Measurements from ENCODE around the gene BEND5. TPM values are rescaled to one million over a fixed set of nuclear protein-coding genes. Genes with fewer than 3 reads are reported as not detected.
A peak's percentile ranks its signal among the peaks of the same experiment; 100 is the strongest.

The BEND5 gene
- polyA plus RNA-seq, 6 donors from 2014 or later: 38.1 to 62.9 (median 48.8) TPM

- Mint-ChIP-seq H3K36me3 (no peaks in the 10 kb centered on the region), H3K4me1 (peaks cover 57 to 68% (median 63%) of the 10 kb centered on the region in 3 donors), H3K4me3 (peak overlapping the region; percentile 18 to 74 (median 52)), H3K27ac (peak overlapping the region; percentile 84 to 98 (median 94)), H3K9me3 (peaks cover 0 to 5% (median 0%) of the 10 kb centered on the region in 7 donors), H3K27me3 (no peaks in the 10 kb centered on the region)
- DNase-seq (no peak), ATAC-seq (ENCODE audit: low read depth in 2 of 2) (no peak)
Observed at GRCh38 chr1:48789903-48790302, 13.2 kb upstream of the BEND5 start.

GRCh38 chr1:48785869-48786268 lies 9.2 kb upstream of the BEND5 start:
- no peak for DNase-seq
- Mint-ChIP-seq H3K27me3 (no peaks in the 10 kb centered on the region), H3K36me3 (no peaks in the 10 kb centered on the region), H3K27ac (peak overlapping the region in 1 of 6 donors; percentile 71), H3K4me1 (peaks cover 23 to 29% (median 24%) of the 10 kb centered on the region in 3 donors), H3K4me3 (no peak overlapping the region), H3K9me3 (no peaks in the 10 kb centered on the region)
- no peak for ATAC-seq (ENCODE audit: low read depth in 2 of 2)

GRCh38 chr1:48784301-48784700 lies 7.6 kb upstream of the BEND5 start:
- no peaks in the 10 kb centered on the region for H3K9me3 Mint-ChIP-seq
- ATAC-seq (ENCODE audit: low read depth in 2 of 2) (no peak), DNase-seq (no peak)
- no peak overlapping the region for H3K4me3 Mint-ChIP-seq
- no peak overlapping the region for H3K27ac Mint-ChIP-seq
- peaks cover 11 to 13% (median 12%) of the 10 kb centered on the region in 3 donors for H3K4me1 Mint-ChIP-seq
- H3K27me3 Mint-ChIP-seq: no peaks in the 10 kb centered on the region
- H3K36me3 Mint-ChIP-seq: no peaks in the 10 kb centered on the region

- Mint-ChIP-seq H3K27me3 (no peaks in the 10 kb centered on the region), H3K4me3 (peak overlapping the region; percentile 93 to 99 (median 96)), H3K27ac (peak overlapping the region; percentile 86 to 97 (median 94)), H3K4me1 (peaks cover 54 to 63% (median 55%) of the 10 kb centered on the region in 3 donors), H3K9me3 (no peaks in the 10 kb centered on the region), H3K36me3 (peaks cover 5 to 17% of the 10 kb centered on the region in 2 donors)
- DNase-seq (no peak), ATAC-seq (ENCODE audit: low read depth in 2 of 2) (peak in 1 of 2 donors; percentile 3)
Observed at GRCh38 chr1:48777219-48777895, 666 bp upstream of the BEND5 start.

GRCh38 chr1:48775831-48776392 lies 779 bp downstream of the BEND5 start:
- H3K36me3 Mint-ChIP-seq: peaks cover 12 to 25% of the 10 kb centered on the region in 2 donors
- ATAC-seq (ENCODE audit: low read depth in 2 of 2): no peak
- H3K27ac Mint-ChIP-seq: peak overlapping the region; percentile 91 to 99 (median 96)
- H3K27me3 Mint-ChIP-seq: no peaks in the 10 kb centered on the region
- no peaks in the 10 kb centered on the region for H3K9me3 Mint-ChIP-seq
- H3K4me3 Mint-ChIP-seq: peak overlapping the region; percentile 96 to 99 (median 96)
- no peak for DNase-seq
- peaks cover 61 to 78% (median 66%) of the 10 kb centered on the region in 3 donors for H3K4me1 Mint-ChIP-seq

GRCh38 chr1:48773133-48773532 lies 3.6 kb downstream of the BEND5 start:
- ATAC-seq (ENCODE audit: low read depth in 2 of 2): no peak
- Mint-ChIP-seq H3K27ac (peak overlapping the region; percentile 63 to 96 (median 86)), H3K4me1 (peaks cover 80 to 93% (median 82%) of the 10 kb centered on the region in 3 donors), H3K36me3 (peaks cover 12 to 38% of the 10 kb centered on the region in 2 donors), H3K27me3 (no peaks in the 10 kb centered on the region), H3K9me3 (no peaks in the 10 kb centered on the region), H3K4me3 (peak overlapping the region; percentile 25 to 99 (median 66))
- no peak for DNase-seq

- no peaks in the 10 kb centered on the region for H3K9me3 Mint-ChIP-seq
- peak overlapping the region in 6 of 8 donors; percentile 6 to 96 (median 52) for H3K4me3 Mint-ChIP-seq
Observed at GRCh38 chr1:48772211-48772610, 4.5 kb downstream of the BEND5 start.

GRCh38 chr1:48771561-48771960 lies 5.1 kb downstream of the BEND5 start:
- Mint-ChIP-seq H3K36me3 (peaks cover 17 to 46% of the 10 kb centered on the region in 2 donors), H3K27me3 (no peaks in the 10 kb centered on the region), H3K4me3 (peak overlapping the region in 4 of 8 donors; percentile 49 to 96 (median 72)), H3K4me1 (peaks cover 83 to 96% (median 87%) of the 10 kb centered on the region in 3 donors), H3K9me3 (no peaks in the 10 kb centered on the region), H3K27ac (peak overlapping the region in 4 of 6 donors; percentile 60 to 96 (median 88))
- no peak for DNase-seq
- no peak for ATAC-seq (ENCODE audit: low read depth in 2 of 2)

More at GRCh38 chr1:48772211-48772610, 4.5 kb downstream of the BEND5 start:
- Mint-ChIP-seq H3K36me3 (peaks cover 12 to 39% of the 10 kb centered on the region in 2 donors), H3K4me1 (peaks cover 80 to 93% (median 82%) of the 10 kb centered on the region in 3 donors), H3K27ac (peak overlapping the region; percentile 60 to 96 (median 87)), H3K27me3 (no peaks in the 10 kb centered on the region)
- DNase-seq (no peak), ATAC-seq (ENCODE audit: low read depth in 2 of 2) (no peak)

- Mint-ChIP-seq H3K4me1 (peaks cover 85 to 99% (median 92%) of the 10 kb centered on the region in 3 donors), H3K27me3 (no peaks in the 10 kb centered on the region)
Observed at GRCh38 chr1:48767975-48768510, 8.6 kb downstream of the BEND5 start.

GRCh38 chr1:48765335-48765734 lies 11.4 kb downstream of the BEND5 start:
- ATAC-seq (ENCODE audit: low read depth in 2 of 2) (no peak), DNase-seq (no peak)
- no peak overlapping the region for H3K27ac Mint-ChIP-seq
- H3K4me1 Mint-ChIP-seq: peaks cover 83 to 97% (median 84%) of the 10 kb centered on the region in 3 donors
- no peaks in the 10 kb centered on the region for H3K27me3 Mint-ChIP-seq
- peak overlapping the region in 2 of 8 donors; percentile 1 to 2 for H3K4me3 Mint-ChIP-seq
- peaks cover 48% of the 10 kb centered on the region in 2 donors for H3K36me3 Mint-ChIP-seq
- H3K9me3 Mint-ChIP-seq: no peaks in the 10 kb centered on the region

More at GRCh38 chr1:48767975-48768510, 8.6 kb downstream of the BEND5 start:
- H3K27ac Mint-ChIP-seq: peak overlapping the region; percentile 69 to 96 (median 86)
- ATAC-seq (ENCODE audit: low read depth in 2 of 2): peak; percentile 95
- no peaks in the 10 kb centered on the region for H3K9me3 Mint-ChIP-seq
- peak overlapping the region; percentile 14 to 85 (median 70) for H3K4me3 Mint-ChIP-seq
- DNase-seq: peak; percentile 31
- peaks cover 42 to 58% of the 10 kb centered on the region in 2 donors for H3K36me3 Mint-ChIP-seq

- Mint-ChIP-seq H3K27ac (peak overlapping the region in 2 of 6 donors; percentile 3 to 38), H3K27me3 (no peaks in the 10 kb centered on the region), H3K4me1 (peaks cover 77 to 92% (median 79%) of the 10 kb centered on the region in 3 donors), H3K9me3 (no peaks in the 10 kb centered on the region), H3K36me3 (peaks cover 53 to 59% of the 10 kb centered on the region in 2 donors), H3K4me3 (peak overlapping the region in 1 of 8 donors; percentile 48)
- ATAC-seq (ENCODE audit: low read depth in 2 of 2) (no peak), DNase-seq (no peak)
Observed at GRCh38 chr1:48761986-48762385, 14.7 kb downstream of the BEND5 start.

GRCh38 chr1:48761411-48761810 lies 15.3 kb downstream of the BEND5 start:
- Mint-ChIP-seq H3K9me3 (no peaks in the 10 kb centered on the region), H3K36me3 (peaks cover 52 to 58% of the 10 kb centered on the region in 2 donors), H3K27ac (peak overlapping the region in 2 of 6 donors; percentile 3 to 38), H3K4me1 (peaks cover 76 to 92% (median 79%) of the 10 kb centered on the region in 3 donors), H3K4me3 (peak overlapping the region in 1 of 8 donors; percentile 48), H3K27me3 (no peaks in the 10 kb centered on the region)
- ATAC-seq (ENCODE audit: low read depth in 2 of 2) (no peak), DNase-seq (no peak)

- Mint-ChIP-seq H3K4me1 (peaks cover 75 to 90% (median 79%) of the 10 kb centered on the region in 3 donors), H3K4me3 (peak overlapping the region in 1 of 8 donors; percentile 8), H3K9me3 (no peaks in the 10 kb centered on the region), H3K27me3 (no peaks in the 10 kb centered on the region), H3K36me3 (peaks cover 52 to 59% of the 10 kb centered on the region in 2 donors), H3K27ac (peak overlapping the region in 2 of 6 donors; percentile 20 to 58)
- ATAC-seq (ENCODE audit: low read depth in 2 of 2) (no peak), DNase-seq (no peak)
Observed at GRCh38 chr1:48760857-48761256, 15.8 kb downstream of the BEND5 start.

Measured in naive B cell (primary cell).